ENCODE data around the gene TBC1D1.

Gene TBC1D1

GRCh38 chr4:38188631-38189101, 297.8 kb downstream of the TBC1D1 start:
- no peaks in the 10 kb centered on the region; the same call in 1 of the 2 replicates for H3K27me3 ChIP-seq (ENCODE audit: insufficient read depth, low read length)
- no peak overlapping the region for H3K4me2 ChIP-seq (ENCODE audit: low read length)
- no peaks in the 10 kb centered on the region for H3K79me2 ChIP-seq (ENCODE audit: insufficient read depth, low read length)
- no peaks in the 10 kb centered on the region for H3K9me3 ChIP-seq (ENCODE audit: low read length)
- H3K36me3 ChIP-seq (ENCODE audit: insufficient read depth, low read length), result no peaks in the 10 kb centered on the region
- no peaks in the 10 kb centered on the region for H3K9me2 ChIP-seq (ENCODE audit: low read depth, low read length)
- H3K27ac ChIP-seq (ENCODE audit: low read depth, low read length, poor library complexity, severe bottlenecking), result no peak overlapping the region
- no peak overlapping the region for H3K4me3 ChIP-seq (ENCODE audit: low read depth, low read length, poor library complexity, severe bottlenecking)
- TF ChIP-seq CTCF (IDR thresholded peaks at IDR 0.05; ENCODE audit: low read length), result no peak
- TF ChIP-seq EZH2 (IDR thresholded peaks at IDR 0.05; ENCODE audit: borderline replicate concordance, low read length), result no peak
- H2AFZ ChIP-seq (ENCODE audit: low read length), result no peak overlapping the region
- no peaks in the 10 kb centered on the region for H4K20me1 ChIP-seq (ENCODE audit: insufficient read depth, low read length)
- H3F3A ChIP-seq (ENCODE audit: insufficient read depth, low read length), result no peaks in the 10 kb centered on the region
- H3K9ac ChIP-seq (ENCODE audit: low read length), result no peak overlapping the region
- no peaks in the 10 kb centered on the region for H3K4me1 ChIP-seq (ENCODE audit: insufficient read depth, low read length, severe bottlenecking)
